Ishikawa (cell line): ENCODE data around the gene EXOC6.
A peak's percentile ranks its signal among the peaks of the same experiment; 100 is the strongest.

Source experiments
- CEBPB ChIP-seq: IDR thresholded peaks from 2 replicates; pipeline ENCODE4 v1.6.1; 2012
- CREB1 ChIP-seq: IDR thresholded peaks from 2 replicates; pipeline ENCODE4 v1.6.1; 2012; ENCODE audit warnings: low read depth
- EGR1 ChIP-seq: IDR thresholded peaks from 2 replicates; pipeline ENCODE4 v1.6.1; 2012
- EP300 ChIP-seq: IDR thresholded peaks from 2 replicates; pipeline ENCODE4 v1.6.1; 2012; ENCODE audit warnings: borderline replicate concordance
- FOXM1 ChIP-seq: IDR thresholded peaks from 2 replicates; pipeline ENCODE4 v1.6.1; 2012; ENCODE audit warnings: low read depth, borderline replicate concordance
- MAX ChIP-seq: IDR thresholded peaks from 2 replicates; pipeline ENCODE4 v1.6.1; 2012
- NFIC ChIP-seq: IDR thresholded peaks from 2 replicates; pipeline ENCODE4 v1.6.1; 2012
- RAD21 ChIP-seq: IDR thresholded peaks from 2 replicates; pipeline ENCODE4 v1.6.1; 2012; ENCODE audit warnings: low read depth
- REST ChIP-seq: IDR thresholded peaks from 2 replicates; pipeline ENCODE4 v1.6.1; 2012; ENCODE audit warnings: low read depth, mild to moderate bottlenecking
- TAF1 ChIP-seq: IDR thresholded peaks from 2 replicates; pipeline ENCODE4 v1.6.1; 2012; ENCODE audit warnings: low read depth, mild to moderate bottlenecking
- TCF12 ChIP-seq: IDR thresholded peaks from 2 replicates; pipeline ENCODE4 v1.6.1; 2012; ENCODE audit warnings: low read depth
- TEAD4 ChIP-seq: IDR thresholded peaks from 2 replicates; pipeline ENCODE4 v1.6.1; 2012
- USF1 ChIP-seq: IDR thresholded peaks from 2 replicates; pipeline ENCODE4 v1.6.1; 2012
- YY1 ChIP-seq: IDR thresholded peaks from 2 replicates; pipeline ENCODE4 v1.6.1; 2012; ENCODE audit warnings: low read depth
- ZBTB7A ChIP-seq: IDR thresholded peaks from 2 replicates; pipeline ENCODE4 v1.6.1; 2012; ENCODE audit warnings: low read depth

EXOC6 gene

GRCh38 chr10:92999191-92999590, 150.9 kb downstream of the EXOC6 start:
- TF ChIP-seq EGR1 (no peak), TEAD4 (no peak), RAD21 (no peak), ZBTB7A (no peak), USF1 (no peak), CREB1 (no peak), YY1 (no peak), TCF12 (no peak), MAX (no peak)

- TF ChIP-seq RAD21 (peak; percentile 76), FOXM1 (0 out of 2 replicates have a peak, but pooled peaks have one; percentile 21), TAF1 (no peak)
Measured at GRCh38 chr10:93006435-93007039, 158.2 kb downstream of the EXOC6 start.

GRCh38 chr10:93015722-93016121, 167.4 kb downstream of the EXOC6 start:
- TF ChIP-seq YY1, result no peak
- no peak for TF ChIP-seq EGR1
- no peak for TF ChIP-seq TCF12
- no peak for TF ChIP-seq MAX
- no peak for TF ChIP-seq USF1
- no peak for TF ChIP-seq ZBTB7A
- TF ChIP-seq NFIC, result no peak
- TF ChIP-seq CEBPB, result no peak
- no peak for TF ChIP-seq FOXM1
- TF ChIP-seq TAF1, result no peak
- no peak for TF ChIP-seq TEAD4

- TF ChIP-seq MAX, result no peak
- no peak for TF ChIP-seq USF1
- TF ChIP-seq EGR1, result no peak
- no peak for TF ChIP-seq TAF1
- TF ChIP-seq NFIC, result no peak
Measured at GRCh38 chr10:93023013-93023650, 174.8 kb downstream of the EXOC6 start.

- TF ChIP-seq MAX (no peak), NFIC (no peak), TEAD4 (no peak)
Measured at GRCh38 chr10:93026072-93026471, 177.8 kb downstream of the EXOC6 start.

GRCh38 chr10:93027508-93027907, 179.2 kb downstream of the EXOC6 start:
- TF ChIP-seq ZBTB7A (no peak), YY1 (no peak), FOXM1 (no peak), EP300 (no peak), RAD21 (no peak), CREB1 (no peak), TEAD4 (no peak), CEBPB (no peak), TCF12 (no peak), EGR1 (no peak), REST (no peak), USF1 (no peak), TAF1 (no peak), NFIC (no peak), MAX (no peak)

GRCh38 chr10:93028883-93029282, 180.6 kb downstream of the EXOC6 start:
- no peak for TF ChIP-seq TAF1
- TF ChIP-seq TEAD4, result no peak
- TF ChIP-seq FOXM1, result no peak
- no peak for TF ChIP-seq ZBTB7A
- TF ChIP-seq YY1, result no peak
- TF ChIP-seq EP300, result no peak
- TF ChIP-seq NFIC, result no peak
- TF ChIP-seq REST, result no peak
- TF ChIP-seq RAD21, result no peak
